GM04503 (cell line): ENCODE data around the gene ANXA2.

Experiments used
- DNase-seq: peaks from one replicate; pipeline ENCODE4 v3.0.0-alpha.2; 2012; ENCODE audit warnings: low read depth

ANXA2 gene

DNA sequence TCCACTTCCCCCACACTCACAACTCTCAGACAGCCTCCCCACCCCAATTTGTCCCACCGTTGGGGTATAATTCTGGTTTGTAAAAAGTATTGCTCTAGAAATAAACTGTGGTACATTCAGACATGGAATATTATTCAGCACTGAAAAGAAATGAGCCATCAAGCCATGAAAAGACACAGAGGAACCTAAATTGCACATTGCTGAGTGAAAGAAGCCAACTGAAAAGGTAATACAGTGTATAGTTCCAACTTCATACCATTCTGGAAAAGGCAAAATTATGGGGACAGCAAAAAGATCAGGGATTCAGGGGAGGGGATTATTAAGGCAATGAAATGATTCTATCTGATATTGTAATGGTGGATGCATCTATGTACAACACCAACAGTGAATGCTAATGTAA lies 10.5 kb downstream of the ANXA2 start:
- DNase-seq: no peak

DNA sequence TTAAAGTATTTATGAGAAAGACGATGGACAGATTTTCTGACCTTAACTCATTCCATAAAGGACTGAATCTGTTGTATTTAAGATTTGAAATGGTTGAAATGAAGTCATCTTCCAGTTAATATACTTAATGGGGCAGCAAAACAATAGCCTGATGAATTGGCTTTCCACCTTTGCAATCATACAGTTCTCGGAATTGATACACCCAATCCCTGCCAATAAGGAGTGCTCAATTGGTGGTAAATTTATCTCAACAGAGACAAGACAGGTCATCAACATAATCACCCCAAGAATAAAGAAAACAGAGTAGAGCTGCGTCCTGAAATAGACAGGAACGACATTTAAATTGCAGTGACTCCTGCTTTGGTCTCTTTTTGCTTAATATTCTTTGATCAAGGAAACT lies 11.2 kb downstream of the ANXA2 start:
- DNase-seq: no peak

DNA sequence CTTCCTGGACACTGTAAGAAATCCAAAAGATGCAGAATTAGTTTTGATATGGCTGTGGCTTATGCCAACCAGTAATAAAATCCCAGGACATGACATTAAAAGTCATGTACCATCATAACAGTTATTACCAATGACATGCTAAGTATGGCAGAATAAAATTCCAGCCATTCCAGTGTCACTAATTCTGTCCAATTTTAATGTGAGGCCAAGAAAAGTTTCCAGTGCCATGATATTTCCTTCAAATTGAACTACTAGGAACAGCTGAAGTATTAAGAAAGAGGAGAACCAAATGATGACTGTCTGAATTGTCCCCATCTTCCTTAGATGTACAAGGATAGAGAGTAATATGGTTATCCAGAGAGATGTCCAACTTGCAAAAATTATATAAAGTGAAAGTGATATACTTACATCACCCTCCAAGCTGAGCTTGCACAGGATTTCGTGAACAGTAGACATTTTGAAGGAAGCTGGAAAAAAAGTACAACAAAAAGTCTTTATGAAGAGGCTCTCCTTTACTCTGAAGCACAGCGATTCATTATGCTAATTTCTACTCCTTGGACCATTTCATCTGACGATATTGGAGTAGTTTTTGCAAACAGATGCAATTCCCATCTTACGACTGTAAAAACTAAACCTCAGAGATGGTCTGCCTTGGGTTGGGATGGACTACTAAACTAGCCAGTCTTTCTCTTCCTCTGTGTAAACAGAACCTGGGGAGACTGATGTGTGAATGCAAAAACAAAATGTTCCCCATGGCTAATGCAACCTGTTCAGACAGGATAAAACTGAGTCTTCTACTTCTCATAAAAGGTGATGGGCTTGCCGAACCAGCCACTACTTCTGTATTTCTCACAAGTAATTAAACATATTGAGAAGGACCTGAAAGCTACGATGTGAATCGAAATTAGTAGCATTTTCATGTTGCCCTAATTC lies 11.9 kb downstream of the ANXA2 start:
- no peak for DNase-seq

DNA sequence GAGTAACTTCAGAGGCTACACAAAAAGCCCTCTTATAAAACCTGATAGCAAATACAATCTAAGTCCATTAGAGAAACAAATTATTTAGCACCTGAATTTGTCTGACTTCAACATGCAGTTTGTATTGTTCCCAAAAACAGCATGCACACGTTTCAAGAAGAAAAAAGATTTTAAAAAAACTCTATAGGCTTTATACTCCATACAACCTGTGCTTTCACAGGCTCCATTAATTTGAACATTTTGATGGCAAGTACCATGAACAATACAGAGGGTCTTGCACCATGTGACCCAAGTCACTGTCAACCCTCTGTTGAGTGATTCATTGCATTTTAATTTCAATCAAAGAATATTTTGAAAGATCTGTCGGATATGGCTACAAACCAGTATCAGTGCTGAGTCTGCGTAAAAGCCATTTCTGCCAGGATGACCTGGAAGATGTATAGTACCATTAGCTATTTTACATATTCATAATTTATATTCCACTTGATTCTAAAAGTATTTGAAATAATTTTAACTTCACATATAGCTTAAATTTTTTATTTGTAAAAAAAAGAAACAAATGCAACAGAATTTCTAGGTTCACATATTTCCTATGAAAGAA lies 13.2 kb downstream of the ANXA2 start:
- no peak for DNase-seq

DNA sequence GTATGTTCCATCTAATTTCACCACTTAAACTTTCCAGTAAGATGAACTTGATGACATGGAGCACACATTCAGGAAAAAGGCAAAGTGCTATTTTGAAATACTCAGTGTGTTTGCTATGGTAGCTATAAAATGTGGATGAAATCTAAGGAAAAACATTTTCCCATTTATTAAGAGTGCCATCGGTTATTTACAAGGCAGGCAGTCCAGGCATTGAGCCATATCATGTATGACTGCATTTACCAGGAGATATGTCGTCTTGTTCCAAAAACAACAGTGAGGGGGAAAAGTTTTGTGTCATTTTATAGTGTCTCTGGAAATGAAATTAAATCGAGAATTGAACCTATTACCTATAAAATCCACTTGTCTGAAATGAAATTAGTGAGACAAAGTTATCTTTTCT lies 13.7 kb downstream of the ANXA2 start:
- no peak for DNase-seq

DNA sequence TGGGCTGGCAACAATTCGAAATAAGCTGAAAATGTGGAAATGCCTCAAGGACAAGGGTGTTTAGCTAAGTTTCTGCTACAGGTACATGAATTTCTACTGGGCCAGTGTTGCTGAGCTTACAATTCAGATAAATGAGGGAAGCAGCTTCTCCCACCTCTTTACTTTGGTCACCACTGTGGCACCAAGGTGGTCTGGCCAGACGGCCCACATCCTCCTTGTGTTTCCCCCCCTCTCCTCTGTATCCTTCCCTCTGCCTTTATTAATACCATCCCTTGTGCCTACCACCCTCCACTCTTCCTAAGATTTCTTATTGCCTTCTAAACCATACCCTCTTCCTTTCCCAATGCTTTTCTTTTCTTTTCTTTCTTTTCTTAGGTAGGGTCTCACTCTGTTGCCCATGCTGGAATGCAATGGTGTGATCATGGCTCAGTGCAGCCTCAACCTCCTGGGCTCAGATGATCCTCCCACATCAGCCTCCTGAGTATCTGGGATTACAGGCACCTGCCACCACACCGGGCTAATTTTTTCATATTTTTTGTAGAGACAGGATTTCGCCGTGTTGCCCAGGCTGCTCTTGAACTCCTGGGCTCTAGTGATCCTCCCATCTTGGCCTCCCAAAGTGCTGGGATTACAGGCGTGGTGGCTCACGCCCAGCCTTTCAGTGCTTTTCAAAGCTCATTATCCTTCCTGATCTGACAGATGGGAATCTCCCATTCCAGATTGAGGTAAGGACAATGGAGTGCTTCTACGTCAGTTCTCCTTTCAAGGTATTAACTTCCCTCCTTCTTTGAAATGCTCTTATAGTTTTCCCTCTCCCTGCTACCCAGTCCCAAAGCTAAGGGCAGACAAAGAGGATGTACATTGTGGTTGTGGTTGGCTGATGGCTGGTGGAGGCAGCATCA lies 14.8 kb downstream of the ANXA2 start:
- no peak for DNase-seq

DNA sequence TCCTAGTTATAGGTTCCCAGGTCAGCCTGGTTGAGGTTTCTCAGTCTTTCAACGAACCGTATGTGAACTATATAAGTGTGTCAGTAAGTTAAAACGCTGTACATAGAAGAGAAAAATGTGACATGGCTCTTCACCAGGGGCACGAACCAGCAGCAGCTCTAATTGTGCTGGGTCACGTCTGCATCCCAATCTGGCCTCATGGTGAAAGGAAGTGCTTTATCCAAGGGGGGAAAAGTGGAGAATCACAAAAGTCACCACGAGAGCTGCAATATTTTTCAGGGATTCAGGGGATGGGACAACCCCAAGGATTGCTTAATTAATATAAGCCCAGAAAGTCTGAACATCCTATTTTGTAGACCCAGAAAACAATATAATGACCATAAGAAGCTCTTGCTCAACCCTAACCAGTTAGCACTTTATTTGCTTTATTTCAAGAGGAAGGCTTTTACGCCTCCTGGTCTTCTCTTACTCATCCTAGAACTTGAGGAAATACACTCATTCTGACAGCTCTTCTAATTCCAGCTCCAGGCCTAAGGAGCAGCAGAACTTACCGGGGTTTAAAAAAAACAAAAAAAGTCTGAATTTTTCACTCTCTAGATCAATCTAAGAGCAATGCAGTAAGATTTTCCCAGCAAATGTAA lies 16.5 kb downstream of the ANXA2 start:
- DNase-seq: no peak

DNA sequence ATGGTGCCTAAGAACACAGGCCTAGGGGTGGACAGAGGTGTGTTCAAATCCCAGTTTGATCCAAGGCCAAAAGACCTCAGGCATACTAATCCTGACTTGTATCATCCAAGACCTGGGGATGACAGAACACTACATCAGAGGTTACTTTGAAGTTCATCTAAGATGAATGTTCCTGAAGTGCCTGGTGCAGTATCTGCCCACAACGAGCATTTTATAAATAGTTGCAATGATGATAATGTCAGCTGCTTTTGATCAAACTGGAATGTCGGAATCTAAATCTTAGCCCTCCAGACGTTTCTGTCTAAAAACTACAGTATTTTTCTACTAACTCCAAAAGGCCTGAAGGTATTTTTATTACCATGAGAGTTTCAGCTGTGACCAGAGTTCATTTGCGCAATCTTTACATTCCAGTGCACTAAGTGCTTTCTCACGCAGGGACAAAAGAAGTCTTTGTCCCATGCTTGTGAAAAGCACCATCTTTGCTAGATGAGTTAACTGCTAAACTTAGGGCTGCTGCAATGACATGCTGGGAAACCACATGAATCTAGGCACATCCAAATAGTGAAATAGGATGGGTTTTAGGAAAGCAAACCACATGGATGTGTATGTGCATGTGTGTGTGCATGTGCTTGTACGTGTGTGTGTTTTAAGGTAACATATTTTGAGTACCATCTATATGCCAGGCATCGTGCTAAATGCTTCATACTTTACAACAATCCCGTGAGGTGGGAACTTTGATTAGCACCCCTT lies 18.1 kb downstream of the ANXA2 start:
- peak; percentile 99 for DNase-seq

DNA sequence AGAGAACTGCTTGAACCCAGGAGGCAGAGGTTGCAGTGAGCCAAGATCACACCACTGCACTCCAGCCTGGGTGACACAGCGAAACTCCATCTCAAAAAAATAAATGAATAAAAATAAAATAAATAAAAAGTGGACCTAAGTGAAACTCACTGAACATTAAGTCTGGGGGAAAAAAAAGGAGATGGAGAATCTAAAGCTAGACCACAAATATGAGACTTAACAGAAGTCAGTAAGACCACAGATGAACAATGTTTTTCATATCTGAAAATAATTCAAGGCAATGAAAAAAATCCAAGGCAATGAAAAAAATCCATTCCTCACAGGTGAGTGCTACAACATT lies 18.6 kb downstream of the ANXA2 start:
- DNase-seq: no peak

DNA sequence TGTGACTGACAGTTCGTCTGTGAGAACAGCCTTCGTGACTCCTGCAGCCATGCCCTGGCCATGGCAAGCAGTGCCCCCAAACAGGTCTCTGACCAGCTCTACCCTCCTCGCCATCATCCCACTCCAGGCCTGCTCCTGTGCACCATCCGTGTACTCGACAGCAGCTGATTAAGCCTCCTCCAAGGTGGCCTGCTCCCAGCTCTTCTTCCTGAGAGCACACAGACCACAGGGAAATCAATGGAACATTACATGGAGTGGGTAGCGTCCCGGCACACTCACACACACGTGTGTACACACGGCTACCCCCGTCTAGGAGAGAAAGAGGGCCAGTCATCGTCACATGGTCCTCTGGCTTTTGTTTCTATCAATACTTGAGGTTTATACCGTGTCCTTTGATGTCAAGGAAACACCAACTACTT lies 21.1 kb downstream of the ANXA2 start:
- no peak for DNase-seq

DNA sequence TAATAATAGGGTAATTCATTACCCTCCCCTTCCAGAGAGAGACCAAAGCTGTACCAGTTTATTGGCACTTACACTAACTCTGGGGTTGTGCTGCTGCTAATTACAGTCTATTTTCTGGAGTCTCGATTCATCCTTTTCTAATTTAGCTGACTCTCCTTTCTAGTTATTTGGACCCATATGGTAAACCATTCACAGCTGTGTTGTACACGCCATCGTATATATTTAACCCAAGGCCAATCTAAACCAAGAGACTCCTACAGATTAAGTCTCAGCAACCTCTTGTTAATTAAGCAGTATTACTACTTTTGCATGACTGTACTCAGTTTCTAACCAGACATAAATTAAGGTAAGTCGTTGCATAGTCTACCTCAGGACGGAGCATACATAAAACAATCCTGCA lies 22.5 kb downstream of the ANXA2 start:
- no peak for DNase-seq

DNA sequence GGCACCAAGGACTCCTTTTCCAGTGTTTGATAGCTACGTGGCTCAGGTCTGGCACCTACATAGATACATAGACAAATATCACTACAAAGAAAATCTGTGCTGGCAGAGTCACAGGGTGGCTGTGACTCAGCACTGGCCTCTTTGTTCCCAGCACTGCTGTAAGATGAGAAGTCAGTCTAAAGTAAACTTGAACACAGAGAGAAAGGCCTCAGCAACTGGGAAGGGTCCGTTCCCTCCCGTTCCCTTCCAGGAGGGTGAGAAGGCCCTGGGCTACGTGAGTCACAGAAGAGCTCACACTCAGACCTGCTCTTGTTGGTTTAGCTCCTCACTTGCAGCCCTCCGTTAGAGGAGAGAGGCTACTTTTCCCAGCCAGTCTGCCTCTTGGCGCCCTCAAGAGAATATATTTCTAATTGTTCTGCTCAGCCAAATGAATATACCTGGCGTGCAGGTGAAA lies 23.1 kb downstream of the ANXA2 start:
- peak; percentile 78 for DNase-seq

DNA sequence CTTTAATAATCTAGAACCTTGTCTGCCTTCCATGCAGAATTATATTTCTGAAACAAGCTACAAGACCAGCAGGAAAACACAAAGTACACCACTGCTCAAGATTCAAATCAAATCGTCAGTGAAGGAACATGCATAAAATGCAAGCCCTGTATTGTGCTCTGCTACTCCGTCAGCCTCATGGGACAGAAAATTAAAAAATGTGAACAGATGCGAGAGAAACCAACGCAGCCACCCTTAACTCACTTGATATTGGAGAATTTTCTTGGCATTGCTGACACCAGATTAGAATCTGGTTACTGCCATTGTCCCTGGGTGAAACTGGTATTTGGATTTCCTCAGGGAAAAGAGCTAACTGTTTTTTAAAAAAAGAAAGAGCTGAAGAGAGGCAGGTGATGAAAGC lies 23.6 kb downstream of the ANXA2 start:
- DNase-seq: no peak

DNA sequence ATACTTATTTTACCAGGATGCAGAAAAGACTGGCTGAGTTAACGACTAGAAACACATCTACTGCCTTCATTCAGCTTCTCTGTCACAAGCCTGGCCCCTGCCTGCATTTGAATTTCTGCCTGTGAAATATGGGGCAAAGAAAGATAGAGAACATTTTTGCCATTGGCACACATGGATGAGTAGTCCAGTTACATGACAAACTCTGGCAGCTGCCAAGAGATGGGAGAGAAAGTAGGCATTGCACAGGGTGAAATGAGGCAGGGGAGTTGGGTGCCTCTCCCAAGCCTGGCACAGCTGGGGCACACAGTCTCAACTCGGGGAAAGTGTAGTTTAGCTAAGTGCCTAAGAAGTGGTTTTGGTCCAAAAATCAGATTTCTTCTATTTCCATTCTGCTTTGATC lies 24.0 kb downstream of the ANXA2 start:
- DNase-seq: no peak

DNA sequence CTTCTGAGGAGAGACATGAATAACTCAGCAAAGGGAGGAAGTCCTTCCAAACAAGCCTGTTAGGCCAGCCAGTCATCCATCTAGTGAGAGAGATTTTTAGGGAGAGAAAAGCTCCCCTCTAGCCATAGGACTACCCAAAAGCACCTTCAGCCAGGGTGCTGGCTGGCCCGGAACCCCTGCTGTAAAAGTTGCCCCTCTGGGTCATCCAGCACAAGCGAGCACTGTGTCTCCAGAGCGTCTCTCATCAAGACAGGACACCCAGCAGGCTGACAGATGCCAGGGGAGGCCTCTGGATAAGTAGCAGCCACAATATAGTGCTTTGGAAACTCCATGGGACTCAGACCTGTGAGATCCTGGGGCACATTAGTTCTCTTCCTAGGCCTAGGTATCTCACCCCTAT lies 24.5 kb downstream of the ANXA2 start:
- no peak for DNase-seq

DNA sequence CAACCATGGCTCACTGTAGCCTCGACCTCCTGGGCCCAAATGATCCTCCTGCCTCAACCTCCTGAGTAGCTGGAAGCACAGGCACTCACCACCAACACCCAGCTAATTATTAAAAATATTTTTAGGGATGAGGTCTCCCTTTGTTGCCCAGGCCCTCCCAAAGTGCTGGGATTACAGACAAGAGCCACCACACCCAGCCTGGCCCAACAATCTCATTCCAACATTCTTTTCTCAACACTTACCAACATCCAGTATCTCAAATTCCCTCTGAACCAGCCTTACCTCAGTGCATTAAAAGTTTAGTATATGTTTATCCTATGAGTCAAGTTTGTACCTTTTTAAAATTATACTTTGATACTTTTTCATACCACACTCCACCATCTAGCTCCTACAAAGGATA lies 25.0 kb downstream of the ANXA2 start:
- DNase-seq: no peak

DNA sequence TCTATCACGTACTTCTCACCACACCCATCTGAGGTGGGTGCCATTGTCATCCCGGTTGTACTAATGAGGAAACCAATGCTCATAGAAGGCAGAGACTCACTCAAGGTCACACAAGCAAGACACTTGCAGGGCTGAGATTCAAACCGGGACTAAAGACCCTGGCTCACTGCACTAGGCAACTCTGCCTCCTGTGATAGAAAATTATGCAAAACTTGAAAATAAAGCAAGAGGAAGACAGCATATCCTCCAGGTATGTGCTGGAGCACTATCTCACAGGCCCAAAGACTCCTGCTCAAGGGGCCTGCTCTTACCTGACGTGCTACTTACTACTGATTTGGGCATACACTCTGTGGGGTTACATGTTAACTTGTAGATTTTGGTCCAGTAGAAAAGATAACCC lies 25.6 kb downstream of the ANXA2 start:
- no peak for DNase-seq

DNA sequence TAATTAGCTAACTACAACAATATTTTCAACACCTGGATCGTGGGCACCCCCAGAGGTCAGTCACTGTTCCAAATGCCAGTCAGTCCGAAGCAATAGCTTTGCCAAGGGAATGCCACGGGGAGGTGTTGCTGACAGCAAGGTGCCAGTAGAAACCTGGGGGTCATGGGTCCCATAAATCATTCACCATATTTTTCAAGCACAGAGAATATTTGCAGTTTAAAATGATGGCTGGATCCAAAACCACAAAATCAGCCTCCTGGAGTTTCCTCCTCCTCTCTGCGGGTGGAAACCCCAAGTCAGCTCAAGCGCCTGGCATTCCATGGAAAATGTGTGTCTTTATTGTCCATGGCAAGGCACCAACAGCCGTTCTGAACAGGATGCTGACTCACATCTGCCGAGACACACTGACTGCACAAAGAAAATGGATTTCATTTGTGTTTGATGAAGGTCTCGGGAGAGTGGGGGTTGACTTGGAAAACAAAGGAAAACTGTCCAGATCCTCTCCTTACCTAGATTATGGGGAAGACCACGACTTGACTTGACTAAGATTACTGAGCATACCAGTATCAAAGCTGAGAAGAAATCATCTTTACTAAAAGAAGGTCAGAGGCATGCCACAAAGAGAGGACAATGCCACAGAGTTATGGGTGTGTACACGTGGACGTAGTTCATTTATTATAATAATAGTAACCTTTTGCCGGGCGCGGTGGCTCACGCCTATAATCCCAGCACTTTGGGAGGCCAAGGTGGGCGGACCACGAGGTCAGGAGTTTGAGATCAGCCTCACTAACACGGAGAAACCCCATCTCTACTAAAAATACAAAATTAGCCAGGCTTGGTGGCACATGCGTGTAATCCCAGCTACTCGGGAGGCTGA lies 26.4 kb downstream of the ANXA2 start:
- peak; percentile 96 for DNase-seq

DNA sequence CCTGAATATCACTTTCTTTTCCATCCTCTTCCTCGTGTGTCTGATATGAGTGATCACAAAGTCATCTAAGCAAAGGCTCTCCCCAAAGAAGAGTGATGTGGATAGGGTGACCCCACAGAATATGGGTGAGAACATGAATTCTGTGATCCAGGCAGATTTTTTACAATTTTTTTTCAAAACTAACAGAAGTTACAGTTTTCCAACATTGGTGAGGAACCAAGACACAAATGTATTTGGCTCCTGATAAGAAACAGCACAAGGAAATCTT lies 27.0 kb downstream of the ANXA2 start:
- DNase-seq: no peak

DNA sequence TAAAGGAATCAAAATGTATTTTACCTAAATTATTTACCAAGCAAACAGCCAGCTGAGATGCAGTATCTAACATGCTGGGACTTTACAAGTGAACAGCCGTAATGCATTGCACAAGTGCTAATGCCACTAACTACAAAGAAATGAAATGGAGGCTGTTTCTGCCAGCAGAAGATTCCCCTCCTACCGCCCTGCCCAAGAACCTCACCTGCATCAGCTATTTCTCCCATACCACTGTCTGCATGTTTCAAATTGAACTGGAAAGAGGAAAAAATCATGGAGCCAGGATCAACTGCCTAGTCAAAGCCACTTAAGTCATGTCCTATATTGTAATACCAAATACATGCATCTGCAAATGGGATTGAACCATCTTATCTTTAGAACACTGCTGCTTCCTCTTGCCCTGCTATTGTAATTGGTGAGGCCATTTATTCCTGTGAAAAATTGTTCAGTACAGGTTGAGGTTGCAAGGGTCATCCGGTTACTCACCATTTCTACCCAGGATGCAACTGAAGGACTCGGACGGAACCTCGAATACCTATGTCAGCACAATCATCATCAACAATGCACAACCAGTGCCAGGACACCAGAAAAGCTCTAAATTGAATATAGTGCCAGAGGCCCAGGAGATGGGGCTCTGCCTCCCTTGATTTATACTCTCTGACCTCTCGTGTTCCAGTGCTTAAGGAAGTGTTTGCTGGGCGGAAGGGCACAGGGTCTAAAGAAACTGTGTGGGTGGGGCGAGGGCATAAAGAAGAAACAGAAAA lies 27.5 kb downstream of the ANXA2 start:
- no peak for DNase-seq
